HepG2 (cell line): ENCODE measurements around the gene DNAAF3. TPM values are rescaled to one million over a fixed set of nuclear protein-coding genes. Genes with fewer than 3 reads are reported as not detected.

Experiments
- ATAC-seq: fragments of 200-7000 bp; cut with Tn5 transposase; 3 replicates; pipeline ENCODE4 v1.9.1; 2020; ENCODE audit warnings: mild to moderate bottlenecking, moderate library complexity
- BruUV-seq: library from RNA; stranded (reverse); fragments of 400-500 nt; replicated peaks from 2 replicates; lab custom pipeline; 2021; lab: Mats Ljungman, UMichigan
- CTCF ChIA-PET: fragments of 300-600 bp; formaldehyde crosslinking; extraction: SDS; loops from one replicate; lab custom pipeline; 2021; ENCODE audit warnings: low total read pairs, inconsistent platforms, low intra/inter-chr PET ratio; lab: Yijun Ruan, JAX
- POLR2A ChIA-PET: fragments of 350-600 bp; sonication (Branson Sonifier 250); formaldehyde crosslinking; loops from one replicate; lab custom pipeline; 2020; ENCODE audit warnings: antibody characterized with exemption, inconsistent platforms; lab: Yijun Ruan, JAX
- DNase-seq: peaks from one replicate; pipeline ENCODE4 v3.0.0-alpha.2; 2015; ENCODE audit warnings: low spot score
- FAIRE-seq: peaks from 3 replicates; lab custom pipeline; 2011; peaks lifted over from hg19 to GRCh38; lab: Jason Lieb, UNC
- H2AFZ ChIP-seq: one replicate; pipeline ENCODE4 v1.6.1; 2011; ENCODE audit warnings: low read length, inconsistent platforms
- H3K27ac ChIP-seq: fragments of 300-600 bp; 3 replicates; pipeline ENCODE4 v1.8.0; 2011; ENCODE audit warnings: mixed run types, mild to moderate bottlenecking, mixed read lengths, low read length, inconsistent platforms; ENCODE audit not compliant: insufficient read depth; ENCODE audit errors: extremely low read length
- H3K27me3 ChIP-seq, 2 experiments: fragments of 200-600 bp in 1 of 2; 2 replicates in 1 of 2; 3 replicates in 1 of 2; pipeline versions ENCODE4 v1.6.0 to v1.8.0; 2011; ENCODE audit warnings: low read length in 2 of 2, mild to moderate bottlenecking in 2 of 2, moderate library complexity in 2 of 2, inconsistent platforms in 1 of 2; ENCODE audit not compliant: insufficient read depth in 2 of 2, control insufficient read depth in 1 of 2
- H3K36me3 ChIP-seq, 2 experiments: fragments of 200-600 bp in 1 of 2; replicated peaks in 1 of 2; 2 replicates in 1 of 2; 3 replicates in 1 of 2; pipeline versions ENCODE4 v1.5.1 to v1.8.0; 2011; ENCODE audit warnings: low read length in 2 of 2, inconsistent platforms in 1 of 2; ENCODE audit not compliant: insufficient read depth in 2 of 2, control insufficient read depth in 1 of 2
- H3K4me1 ChIP-seq: 2 replicates; pipeline ENCODE4 v1.5.1; 2012; ENCODE audit warnings: low read length, inconsistent platforms; ENCODE audit not compliant: insufficient read depth
- H3K4me2 ChIP-seq: 2 replicates; pipeline ENCODE4 v1.6.0; 2011; ENCODE audit warnings: low read depth, low read length, inconsistent platforms
- H3K4me3 ChIP-seq, 3 experiments: fragments of 200-600 bp in 1 of 3; sonication (generic), shearing (Covaris generic) in 1 of 3; replicated peaks in 1 of 3; 2 replicates each; pipeline ENCODE4 v1.5.1; 2011 to 2016; ENCODE audit warnings: low read length in 3 of 3, inconsistent platforms in 2 of 3, low read depth in 2 of 3, mild to moderate bottlenecking in 2 of 3, control low read depth in 1 of 3, mixed read lengths in 1 of 3; ENCODE audit not compliant: insufficient read depth in 1 of 3
- H3K79me2 ChIP-seq: one replicate; pipeline ENCODE4 v1.6.1; 2011; ENCODE audit warnings: low read length, inconsistent platforms; ENCODE audit not compliant: insufficient read depth
- H3K9ac ChIP-seq: 2 replicates; pipeline ENCODE4 v1.6.0; 2011; ENCODE audit warnings: mild to moderate bottlenecking, low read depth, low read length, inconsistent platforms; ENCODE audit not compliant: insufficient read depth
- H3K9me3 ChIP-seq: 2 replicates; pipeline ENCODE4 v1.5.1; 2012; ENCODE audit warnings: mild to moderate bottlenecking, low read length
- H4K20me1 ChIP-seq: 2 replicates; pipeline ENCODE4 v1.6.0; 2011; ENCODE audit warnings: inconsistent platforms, mild to moderate bottlenecking, low read length, moderate library complexity; ENCODE audit not compliant: insufficient read depth
- AGO2 ChIP-seq: fragments of 200-400 bp; formaldehyde crosslinking; optimal IDR thresholded peaks from 2 replicates; pipeline ENCODE3; 2017; ENCODE audit warnings: mild to moderate bottlenecking, low read depth, low read length, moderate library complexity
- FOXA1 ChIP-seq, 2 experiments: fragments of 450-650 bp in 1 of 2; sonication (generic) in 1 of 2; formaldehyde crosslinking in 1 of 2; IDR thresholded peaks; 2 replicates each; pipeline versions ENCODE4 v1.4.0 to v1.6.1; 2016 to 2020; ENCODE audit warnings: missing genetic modification reagents in 1 of 2
- NCOA5 ChIP-seq: sonication (generic); formaldehyde crosslinking; IDR thresholded peaks from 2 replicates; pipeline ENCODE4 v1.4.0; 2020; ENCODE audit warnings: missing genetic modification reagents
- PHB2 ChIP-seq: fragments of 450-650 bp; IDR thresholded peaks from 2 replicates; pipeline ENCODE4 v1.6.1; 2018; ENCODE audit not compliant: partially characterized antibody
- STAG1 ChIP-seq: sonication (generic); formaldehyde crosslinking; IDR thresholded peaks from 2 replicates; pipeline ENCODE4 v1.4.0; 2020; ENCODE audit warnings: missing genetic modification reagents
- WGBS: methylation state at CpG from one replicate; pipeline ENCODE4 v1.1.6; 2017; ENCODE audit warnings: low lambda C conversion rate; 5-methylcytosine and 5-hydroxymethylcytosine counted together
- in situ Hi-C: cut with HindIII; loops from 2 replicates; pipeline ENCODE4 v1.10.0; 2017; ENCODE audit warnings: low pct_unique_long_range_greater_than_20kb; ENCODE audit not compliant: extremely low pct_ligation_motif_present
- intact Hi-C: fragments of 100-400 bp; cut with micrococcal nuclease; formaldehyde crosslinking; loops from one replicate; pipeline ENCODE4 v1.10.0; 2022; ENCODE audit not compliant: unreplicated experiment
- polyA plus RNA-seq, 8 experiments: library from polyadenylated mRNA; depleted of rRNA in 3 of 8; stranded (reverse) in 7 of 8; unstranded in 1 of 8; fragments of >200 nt; fragmentation: Illumina TruSeq in 4 of 8; extraction: Trizol in 4 of 8; gene quantifications; 2 replicates each; pipeline versions ENCODE4 v1.2.1 to v1.2.3, GENCODE V29; 2011 to 2016; ENCODE audit warnings: low read depth in 4 of 8, missing spikeins in 1 of 8, mixed read lengths in 1 of 8; ENCODE audit not compliant: insufficient read depth in 1 of 8
- total RNA-seq, 5 experiments: library from RNA; depleted of rRNA; stranded (reverse); fragments of >200 nt; fragmentation: Illumina TruSeq; extraction: Trizol; gene quantifications; 2 replicates each; pipeline ENCODE4 v1.2.3, GENCODE V29; 2016; ENCODE audit warnings: low read depth in 1 of 5
- TF ChIP-seq, protein P1 (sequence below): sonication (generic); formaldehyde crosslinking; IDR thresholded peaks from 2 replicates; pipeline ENCODE4 v1.4.0; 2020; ENCODE audit warnings: missing genetic modification reagents, mild to moderate bottlenecking, borderline replicate concordance
- TF ChIP-seq, protein P2 (sequence below): fragments of 450-650 bp; IDR thresholded peaks from 2 replicates; pipeline ENCODE4 v1.6.1; 2017; ENCODE audit warnings: mild to moderate bottlenecking
- TF ChIP-seq, protein P3 (sequence below): sonication (generic); formaldehyde crosslinking; IDR thresholded peaks from 2 replicates; pipeline ENCODE4 v1.4.0; 2020; ENCODE audit warnings: mild to moderate bottlenecking, missing genetic modification reagents
- TF ChIP-seq, protein P4 (sequence below): sonication (generic); formaldehyde crosslinking; IDR thresholded peaks from 2 replicates; pipeline ENCODE4 v1.4.0; 2020; ENCODE audit warnings: mild to moderate bottlenecking, missing genetic modification reagents
- TF ChIP-seq, protein P5 (sequence below): sonication (generic); formaldehyde crosslinking; IDR thresholded peaks from 2 replicates; pipeline ENCODE4 v1.4.0; 2020; ENCODE audit warnings: missing genetic modification reagents

The DNAAF3 gene
- total and polyA plus RNA-seq, 2 of the 13 experiments (the other 11 are each of a cell fraction or from before 2014, with no cell fraction given): 0.30 to 0.40 TPM

DNA sequence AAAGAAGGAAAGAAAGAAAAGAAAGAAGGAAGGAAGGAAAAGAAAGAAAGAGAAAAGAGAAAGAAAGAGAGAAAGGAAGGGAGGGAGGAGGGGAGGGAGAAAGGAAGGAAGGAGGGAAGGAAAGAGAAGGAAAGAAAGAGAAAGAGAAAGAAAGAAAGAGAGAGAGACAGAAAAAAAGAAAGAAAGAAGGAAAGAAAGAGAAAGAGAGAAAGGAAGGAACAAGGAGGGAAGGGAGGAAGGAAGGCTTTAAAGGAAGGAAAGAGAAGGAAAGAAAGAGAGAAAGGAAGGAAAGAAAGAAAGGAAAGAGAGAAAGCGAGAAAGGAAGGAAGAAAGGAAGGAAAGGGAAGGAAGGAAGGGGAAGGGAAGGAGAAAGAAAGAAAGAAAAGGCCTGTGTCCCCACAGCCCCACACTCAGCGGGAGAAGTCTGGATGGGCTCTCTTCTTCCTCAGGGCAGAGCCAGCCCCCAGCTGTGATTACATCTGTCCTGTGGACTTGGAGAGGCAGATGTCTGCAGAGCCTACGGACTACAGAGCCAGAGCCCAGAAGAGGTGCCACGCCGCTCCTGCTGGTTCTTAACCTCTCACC, 33.3 kb upstream of the DNAAF3 start:
- H3K4me3 ChIP-seq: no peak overlapping the region
- H3K4me1 ChIP-seq: peaks cover 17% of the 10 kb centered on the region
- ChIA-PET CTCF (no interaction called here), POLR2A (interaction anchor here (1.8 kb wide), 1 partner anchor 10 kb away, joined by 8 read pairs; the partner anchor contains the start of gene PTPRH)
- 94% methylated on average over 2 of the region's 5 CpGs for WGBS
- no peak overlapping the region for H3K9ac ChIP-seq
- TF ChIP-seq, protein P1, sequence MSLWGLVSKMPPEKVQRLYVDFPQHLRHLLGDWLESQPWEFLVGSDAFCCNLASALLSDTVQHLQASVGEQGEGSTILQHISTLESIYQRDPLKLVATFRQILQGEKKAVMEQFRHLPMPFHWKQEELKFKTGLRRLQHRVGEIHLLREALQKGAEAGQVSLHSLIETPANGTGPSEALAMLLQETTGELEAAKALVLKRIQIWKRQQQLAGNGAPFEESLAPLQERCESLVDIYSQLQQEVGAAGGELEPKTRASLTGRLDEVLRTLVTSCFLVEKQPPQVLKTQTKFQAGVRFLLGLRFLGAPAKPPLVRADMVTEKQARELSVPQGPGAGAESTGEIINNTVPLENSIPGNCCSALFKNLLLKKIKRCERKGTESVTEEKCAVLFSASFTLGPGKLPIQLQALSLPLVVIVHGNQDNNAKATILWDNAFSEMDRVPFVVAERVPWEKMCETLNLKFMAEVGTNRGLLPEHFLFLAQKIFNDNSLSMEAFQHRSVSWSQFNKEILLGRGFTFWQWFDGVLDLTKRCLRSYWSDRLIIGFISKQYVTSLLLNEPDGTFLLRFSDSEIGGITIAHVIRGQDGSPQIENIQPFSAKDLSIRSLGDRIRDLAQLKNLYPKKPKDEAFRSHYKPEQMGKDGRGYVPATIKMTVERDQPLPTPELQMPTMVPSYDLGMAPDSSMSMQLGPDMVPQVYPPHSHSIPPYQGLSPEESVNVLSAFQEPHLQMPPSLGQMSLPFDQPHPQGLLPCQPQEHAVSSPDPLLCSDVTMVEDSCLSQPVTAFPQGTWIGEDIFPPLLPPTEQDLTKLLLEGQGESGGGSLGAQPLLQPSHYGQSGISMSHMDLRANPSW: no peak
- no peak for TF ChIP-seq STAG1 (CRISPR knock-in tag)
- TF ChIP-seq FOXA1 (IDR thresholded peaks at IDR 0.05): 0 out of 2 replicates have a peak, but pooled peaks have one; percentile 26
- TF ChIP-seq FOXA1 (CRISPR knock-in tag; IDR thresholded peaks at IDR 0.05): no peak
- TF ChIP-seq NCOA5: no peak
- TF ChIP-seq PHB2: no peak
- TF ChIP-seq AGO2: no peak
- TF ChIP-seq, protein P2, sequence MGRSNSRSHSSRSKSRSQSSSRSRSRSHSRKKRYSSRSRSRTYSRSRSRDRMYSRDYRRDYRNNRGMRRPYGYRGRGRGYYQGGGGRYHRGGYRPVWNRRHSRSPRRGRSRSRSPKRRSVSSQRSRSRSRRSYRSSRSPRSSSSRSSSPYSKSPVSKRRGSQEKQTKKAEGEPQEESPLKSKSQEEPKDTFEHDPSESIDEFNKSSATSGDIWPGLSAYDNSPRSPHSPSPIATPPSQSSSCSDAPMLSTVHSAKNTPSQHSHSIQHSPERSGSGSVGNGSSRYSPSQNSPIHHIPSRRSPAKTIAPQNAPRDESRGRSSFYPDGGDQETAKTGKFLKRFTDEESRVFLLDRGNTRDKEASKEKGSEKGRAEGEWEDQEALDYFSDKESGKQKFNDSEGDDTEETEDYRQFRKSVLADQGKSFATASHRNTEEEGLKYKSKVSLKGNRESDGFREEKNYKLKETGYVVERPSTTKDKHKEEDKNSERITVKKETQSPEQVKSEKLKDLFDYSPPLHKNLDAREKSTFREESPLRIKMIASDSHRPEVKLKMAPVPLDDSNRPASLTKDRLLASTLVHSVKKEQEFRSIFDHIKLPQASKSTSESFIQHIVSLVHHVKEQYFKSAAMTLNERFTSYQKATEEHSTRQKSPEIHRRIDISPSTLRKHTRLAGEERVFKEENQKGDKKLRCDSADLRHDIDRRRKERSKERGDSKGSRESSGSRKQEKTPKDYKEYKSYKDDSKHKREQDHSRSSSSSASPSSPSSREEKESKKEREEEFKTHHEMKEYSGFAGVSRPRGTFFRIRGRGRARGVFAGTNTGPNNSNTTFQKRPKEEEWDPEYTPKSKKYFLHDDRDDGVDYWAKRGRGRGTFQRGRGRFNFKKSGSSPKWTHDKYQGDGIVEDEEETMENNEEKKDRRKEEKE: no peak
- TF ChIP-seq, protein P3, sequence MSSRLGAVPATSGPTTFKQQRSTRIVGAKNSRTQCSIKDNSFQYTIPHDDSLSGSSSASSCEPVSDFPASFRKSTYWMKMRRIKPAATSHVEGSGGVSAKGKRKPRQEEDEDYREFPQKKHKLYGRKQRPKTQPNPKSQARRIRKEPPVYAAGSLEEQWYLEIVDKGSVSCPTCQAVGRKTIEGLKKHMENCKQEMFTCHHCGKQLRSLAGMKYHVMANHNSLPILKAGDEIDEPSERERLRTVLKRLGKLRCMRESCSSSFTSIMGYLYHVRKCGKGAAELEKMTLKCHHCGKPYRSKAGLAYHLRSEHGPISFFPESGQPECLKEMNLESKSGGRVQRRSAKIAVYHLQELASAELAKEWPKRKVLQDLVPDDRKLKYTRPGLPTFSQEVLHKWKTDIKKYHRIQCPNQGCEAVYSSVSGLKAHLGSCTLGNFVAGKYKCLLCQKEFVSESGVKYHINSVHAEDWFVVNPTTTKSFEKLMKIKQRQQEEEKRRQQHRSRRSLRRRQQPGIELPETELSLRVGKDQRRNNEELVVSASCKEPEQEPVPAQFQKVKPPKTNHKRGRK (CRISPR knock-in tag): 0 out of 2 replicates have a peak, but pooled peaks have one; percentile 54
- TF ChIP-seq, protein P4, sequence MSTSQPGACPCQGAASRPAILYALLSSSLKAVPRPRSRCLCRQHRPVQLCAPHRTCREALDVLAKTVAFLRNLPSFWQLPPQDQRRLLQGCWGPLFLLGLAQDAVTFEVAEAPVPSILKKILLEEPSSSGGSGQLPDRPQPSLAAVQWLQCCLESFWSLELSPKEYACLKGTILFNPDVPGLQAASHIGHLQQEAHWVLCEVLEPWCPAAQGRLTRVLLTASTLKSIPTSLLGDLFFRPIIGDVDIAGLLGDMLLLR: no peak
- TF ChIP-seq, protein P5, sequence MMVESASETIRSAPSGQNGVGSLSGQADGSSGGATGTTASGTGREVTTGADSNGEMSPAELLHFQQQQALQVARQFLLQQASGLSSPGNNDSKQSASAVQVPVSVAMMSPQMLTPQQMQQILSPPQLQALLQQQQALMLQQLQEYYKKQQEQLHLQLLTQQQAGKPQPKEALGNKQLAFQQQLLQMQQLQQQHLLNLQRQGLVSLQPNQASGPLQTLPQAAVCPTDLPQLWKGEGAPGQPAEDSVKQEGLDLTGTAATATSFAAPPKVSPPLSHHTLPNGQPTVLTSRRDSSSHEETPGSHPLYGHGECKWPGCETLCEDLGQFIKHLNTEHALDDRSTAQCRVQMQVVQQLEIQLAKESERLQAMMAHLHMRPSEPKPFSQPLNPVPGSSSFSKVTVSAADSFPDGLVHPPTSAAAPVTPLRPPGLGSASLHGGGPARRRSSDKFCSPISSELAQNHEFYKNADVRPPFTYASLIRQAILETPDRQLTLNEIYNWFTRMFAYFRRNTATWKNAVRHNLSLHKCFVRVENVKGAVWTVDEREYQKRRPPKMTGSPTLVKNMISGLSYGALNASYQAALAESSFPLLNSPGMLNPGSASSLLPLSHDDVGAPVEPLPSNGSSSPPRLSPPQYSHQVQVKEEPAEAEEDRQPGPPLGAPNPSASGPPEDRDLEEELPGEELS (CRISPR knock-in tag): no peak
- no peak for ATAC-seq
- no peak overlapping the region for H3K4me2 ChIP-seq
- in situ Hi-C loops (no loop called here), intact Hi-C loops (no loop called here)
- H2AFZ ChIP-seq: no peak overlapping the region
- H4K20me1 ChIP-seq: peaks cover 8% of the 10 kb centered on the region; the same call in 1 of the 2 replicates
- H3K27me3 ChIP-seq: no peaks in the 10 kb centered on the region
- no peak overlapping the region for H3K27ac ChIP-seq
- peaks cover 28 to 79% of the 10 kb centered on the region in 2 experiments for H3K36me3 ChIP-seq
- DNase-seq: no peak
- H3K79me2 ChIP-seq: peaks cover 2% of the 10 kb centered on the region
- FAIRE-seq: no peak
- BruUV-seq: no TSS peak
- no peaks in the 10 kb centered on the region for H3K9me3 ChIP-seq
